Measurements from ENCODE around the gene CRYBG1.

GRCh38 chr6:106536357-106536756 lies 175.8 kb downstream of the CRYBG1 start:
- TF ChIP-seq EZH2 (IDR thresholded peaks at IDR 0.05; ENCODE audit: borderline replicate concordance, low read depth, low read length, poor library complexity, severe bottlenecking) = no peak
- no peak for TF ChIP-seq CTCF (conservative IDR thresholded peaks at IDR 0.05; ENCODE audit: low read depth, low read length)

Data from A673 (cell line).